ENCODE measurements around the gene WDR62.

Gene WDR62

DNA sequence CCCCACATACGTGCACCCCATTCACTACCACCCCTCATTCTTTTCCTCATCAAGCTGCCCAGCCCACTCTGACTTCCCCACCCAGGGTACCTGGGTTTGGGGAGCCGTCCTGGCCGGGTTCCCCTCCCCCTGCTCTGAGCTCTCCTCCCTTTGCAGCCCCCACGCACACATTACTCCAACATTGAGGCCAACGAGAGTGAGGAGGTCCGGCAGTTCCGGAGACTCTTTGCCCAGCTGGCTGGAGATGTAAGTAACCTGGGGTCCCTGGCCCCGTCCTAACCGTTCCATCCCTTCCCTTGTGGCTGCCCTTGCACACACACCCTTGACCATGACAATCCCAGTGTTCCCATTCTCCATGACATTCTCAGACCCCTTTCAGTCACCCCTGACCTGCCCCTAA lies 87.8 kb downstream of the WDR62 start:
- no peak for DNase-seq

DNA sequence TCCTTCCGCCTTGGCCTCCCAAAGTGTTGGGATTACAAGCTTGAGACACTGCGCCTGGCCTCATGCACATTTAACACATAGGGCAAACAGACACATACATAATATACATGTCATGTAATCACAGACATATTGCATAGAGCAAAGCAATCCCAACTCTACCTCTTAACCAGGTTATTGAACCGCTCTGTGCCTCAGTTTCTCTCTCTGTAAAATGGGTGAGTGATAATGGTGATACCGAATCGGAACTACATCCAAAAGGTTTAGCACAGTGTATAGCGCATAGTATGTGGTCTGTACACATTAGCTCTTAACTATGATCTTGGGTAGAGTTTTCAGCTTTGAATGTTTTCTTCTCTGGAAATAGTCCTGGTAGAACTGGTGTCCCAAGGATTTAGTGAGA lies 89.9 kb downstream of the WDR62 start:
- no peak for DNase-seq

DNA sequence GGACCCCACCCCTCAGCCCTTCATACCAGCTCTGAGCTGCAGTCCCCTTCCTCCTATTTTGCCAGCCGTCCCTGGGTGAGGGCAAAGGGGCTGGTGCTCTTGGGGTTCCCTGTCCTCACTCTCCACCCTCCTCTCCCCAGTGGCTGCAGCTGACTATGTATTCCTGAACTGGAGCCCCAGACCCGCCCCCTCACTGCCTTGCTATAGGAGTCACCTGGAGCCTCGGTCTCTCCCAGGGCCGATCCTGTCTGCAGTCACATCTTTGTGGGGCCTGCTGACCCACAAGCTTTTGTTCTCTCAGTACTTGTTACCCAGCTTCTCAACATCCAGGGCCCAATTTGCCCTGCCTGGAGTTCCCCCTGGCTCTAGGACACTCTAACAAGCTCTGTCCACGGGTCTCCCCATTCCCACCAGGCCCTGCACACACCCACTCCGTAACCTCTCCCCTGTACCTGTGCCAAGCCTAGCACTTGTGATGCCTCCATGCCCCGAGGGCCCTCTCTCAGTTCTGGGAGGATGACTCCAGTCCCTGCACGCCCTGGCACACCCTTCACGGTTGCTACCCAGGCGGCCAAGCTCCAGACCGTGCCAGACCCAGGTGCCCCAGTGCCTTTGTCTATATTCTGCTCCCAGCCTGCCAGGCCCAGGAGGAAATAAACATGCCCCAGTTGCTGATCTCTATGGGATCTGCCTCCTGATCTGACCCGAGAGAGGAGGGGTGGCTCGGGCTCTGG lies 95.1 kb downstream of the WDR62 start:
- DNase-seq, result no peak

DNA sequence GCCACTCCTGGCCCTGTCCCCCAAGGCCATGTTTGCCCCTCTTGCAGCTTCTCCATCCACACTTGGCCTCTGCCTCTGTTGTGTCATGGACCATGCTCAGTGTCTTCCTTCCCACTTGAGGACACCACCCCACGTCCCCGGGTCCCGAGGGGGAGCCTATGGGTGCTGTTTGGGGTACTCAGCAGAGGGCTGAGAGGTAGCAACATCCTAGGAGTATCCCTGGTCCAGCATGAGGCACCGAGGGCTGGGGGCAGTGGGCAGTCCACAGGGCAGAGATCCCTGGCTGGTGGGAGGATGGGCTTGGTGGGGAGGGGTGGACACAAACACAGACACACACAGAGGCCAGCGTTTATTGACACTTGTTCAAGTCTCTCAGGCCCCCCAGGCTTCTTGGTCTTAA lies 95.9 kb downstream of the WDR62 start:
- DNase-seq, result no peak

DNA sequence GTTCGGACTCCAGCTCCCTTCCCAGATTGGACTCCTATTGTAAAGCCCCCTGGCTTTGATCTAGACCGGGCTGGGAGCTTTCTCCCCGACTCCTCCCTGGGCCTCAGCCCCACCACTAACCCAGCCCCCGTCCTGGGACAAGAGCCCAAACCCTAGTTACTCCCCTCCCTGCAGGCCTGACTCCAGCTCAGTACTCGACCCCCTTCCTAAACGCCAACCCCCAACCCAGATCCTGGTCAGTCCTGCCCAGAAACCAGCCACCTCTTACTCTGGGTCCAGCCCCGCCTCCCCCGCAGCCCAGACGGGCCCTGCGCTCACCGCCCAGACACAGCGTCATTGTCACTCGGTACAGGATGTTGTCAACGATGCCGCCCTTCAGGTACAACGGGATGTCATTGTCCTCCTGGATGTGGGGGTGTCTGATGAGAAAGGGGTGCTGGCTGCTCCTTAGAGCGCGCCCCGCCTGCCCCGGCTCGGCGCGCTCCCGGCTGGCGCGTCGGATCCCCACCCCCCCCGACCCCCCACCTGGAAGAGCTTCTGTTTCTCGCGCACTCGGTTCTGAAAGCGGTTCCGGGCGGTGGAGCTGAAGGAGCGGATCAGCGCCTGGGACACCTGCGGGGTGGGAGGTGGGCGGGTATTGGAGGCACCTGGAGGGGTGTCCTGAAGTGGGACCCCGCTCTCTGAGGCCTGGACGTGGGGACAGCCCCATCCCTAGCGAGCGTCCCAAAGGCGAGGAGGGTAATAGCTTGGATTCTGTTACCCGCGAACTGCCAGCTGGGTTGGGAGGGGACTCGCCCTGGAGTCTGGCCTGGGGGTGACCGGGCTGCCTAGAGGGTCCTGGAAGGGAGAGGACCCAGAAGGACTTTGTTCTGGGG lies 96.7 kb downstream of the WDR62 start:
- no peak for DNase-seq

DNA sequence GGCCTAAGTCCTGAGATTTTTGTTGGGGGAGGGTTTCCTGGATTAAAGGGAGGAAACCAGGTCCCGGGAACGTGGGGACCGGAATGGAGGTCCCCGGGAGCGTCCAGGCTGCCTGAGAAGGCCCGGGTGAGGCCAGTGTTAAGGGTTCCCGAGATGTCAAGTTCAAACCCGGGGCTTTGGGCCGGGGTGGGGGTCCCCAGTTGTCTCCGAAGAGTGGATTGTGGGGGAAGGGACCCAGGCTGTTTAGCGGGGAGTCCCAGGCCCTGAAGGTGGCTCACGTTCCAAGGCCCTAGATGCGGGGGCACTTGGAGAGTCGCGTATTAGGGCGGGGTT lies 97.3 kb downstream of the WDR62 start:
- DNase-seq, result no peak

DNA sequence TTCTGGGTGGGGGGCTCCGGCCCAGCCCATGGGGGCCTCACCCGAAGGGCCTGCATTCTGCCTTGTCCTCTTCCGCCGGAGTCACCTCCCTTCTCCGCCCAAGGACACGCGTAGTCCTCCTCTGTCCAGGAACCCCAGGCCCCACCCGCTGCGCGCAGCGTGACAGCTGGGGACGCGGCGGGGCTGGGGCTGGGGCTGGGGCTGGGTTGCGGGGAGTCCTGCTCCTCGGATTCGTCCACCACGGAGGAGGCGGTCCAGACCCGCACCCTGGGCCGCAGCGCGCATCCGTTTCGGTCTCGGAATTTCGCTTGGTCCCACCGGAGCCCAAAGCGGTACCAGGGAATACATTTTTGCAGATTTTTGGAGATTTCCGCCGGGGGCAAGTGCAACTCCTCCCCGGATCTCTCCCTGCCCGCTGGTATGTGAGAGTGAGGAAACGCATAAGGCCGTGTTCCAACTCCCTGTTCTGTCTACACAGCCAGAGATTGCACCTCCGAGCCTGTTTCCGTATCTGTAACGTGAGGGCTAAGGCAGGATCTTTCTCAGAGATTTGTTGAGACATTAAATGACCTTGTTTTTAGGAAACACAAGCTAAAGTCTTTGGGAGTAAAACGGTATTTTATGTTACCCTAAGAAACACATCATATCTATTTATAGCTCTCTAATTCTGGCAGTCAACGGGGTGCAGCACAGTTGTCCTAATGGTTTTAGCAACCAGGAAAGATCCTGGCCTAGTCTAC lies 97.8 kb downstream of the WDR62 start, which contains the start of gene COX7A1:
COX7A1 (minus strand) TSS at position 96 of the 740 bp plus-strand sequence; CDS start at position 56, 40 bp downstream.
- DNase-seq, result no peak

DNA sequence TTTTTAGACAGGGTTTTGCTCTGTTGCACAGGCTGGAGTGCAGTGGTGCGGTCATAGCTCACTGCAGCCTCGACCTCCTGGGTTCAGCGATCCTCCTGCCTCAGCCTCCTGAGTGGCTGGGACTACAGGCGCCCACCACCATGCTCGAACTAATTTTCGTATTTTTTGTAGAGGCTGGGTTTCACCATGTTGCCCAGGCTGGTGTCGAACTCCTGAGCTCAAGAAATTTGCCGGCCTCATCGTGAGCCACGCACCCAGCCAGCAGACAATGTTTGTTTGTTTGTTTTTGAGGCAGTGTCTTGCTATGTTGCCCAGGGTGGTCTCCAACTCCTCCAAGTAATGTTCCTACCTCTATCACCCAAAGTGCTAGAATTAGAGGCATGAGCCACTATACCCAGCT lies 98.4 kb downstream of the WDR62 start:
- no peak for DNase-seq
